HTR-8/SVneo (cell line): Measurements from ENCODE around the gene SLC25A26.
"Not testable (repeated sequence)": the region's sequence is repeated elsewhere in the genome, so short reads cannot be mapped to it uniquely, and the experiment has no call there.

Experiments used
- DNase-seq: peaks from one replicate; pipeline ENCODE4 v3.0.0; 2011; ENCODE audit warnings: low spot score, mixed read lengths; ENCODE audit not compliant: insufficient read length
- FAIRE-seq: peaks from 2 replicates; lab custom pipeline; 2011; peaks lifted over from hg19 to GRCh38; lab: Jason Lieb, UNC

Gene SLC25A26

GRCh38 chr3:66421144-66421543 is 200.3 kb downstream of the SLC25A26 start:
- FAIRE-seq, DNase-seq: not testable (repeated sequence)

- FAIRE-seq, DNase-seq: not testable (repeated sequence)
Observed at GRCh38 chr3:66421893-66422292, 201.1 kb downstream of the SLC25A26 start.

GRCh38 chr3:66423791-66424190 is 203.0 kb downstream of the SLC25A26 start:
- FAIRE-seq: no peak
- DNase-seq: no peak

DNA sequence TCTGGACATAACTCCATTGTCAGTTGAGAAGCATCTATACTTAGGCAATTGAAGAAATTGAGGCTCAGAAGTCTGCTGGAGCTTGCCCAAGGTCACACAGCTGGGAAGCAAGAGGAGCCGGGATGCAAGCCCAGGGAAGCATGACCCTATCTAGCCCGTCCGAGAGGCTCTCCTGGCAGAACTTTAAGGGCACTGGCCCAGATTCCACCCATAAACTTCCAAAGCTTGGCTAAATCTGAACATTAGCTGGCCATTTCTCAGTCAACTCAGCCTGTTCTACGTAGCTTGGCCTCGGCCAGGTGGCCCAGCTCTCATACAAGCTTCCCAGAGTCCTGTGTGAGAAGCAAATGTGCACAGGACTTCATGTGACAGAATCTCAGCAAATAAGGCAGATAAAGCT is 204.2 kb downstream of the SLC25A26 start:
- DNase-seq (no peak), FAIRE-seq (no peak)

DNA sequence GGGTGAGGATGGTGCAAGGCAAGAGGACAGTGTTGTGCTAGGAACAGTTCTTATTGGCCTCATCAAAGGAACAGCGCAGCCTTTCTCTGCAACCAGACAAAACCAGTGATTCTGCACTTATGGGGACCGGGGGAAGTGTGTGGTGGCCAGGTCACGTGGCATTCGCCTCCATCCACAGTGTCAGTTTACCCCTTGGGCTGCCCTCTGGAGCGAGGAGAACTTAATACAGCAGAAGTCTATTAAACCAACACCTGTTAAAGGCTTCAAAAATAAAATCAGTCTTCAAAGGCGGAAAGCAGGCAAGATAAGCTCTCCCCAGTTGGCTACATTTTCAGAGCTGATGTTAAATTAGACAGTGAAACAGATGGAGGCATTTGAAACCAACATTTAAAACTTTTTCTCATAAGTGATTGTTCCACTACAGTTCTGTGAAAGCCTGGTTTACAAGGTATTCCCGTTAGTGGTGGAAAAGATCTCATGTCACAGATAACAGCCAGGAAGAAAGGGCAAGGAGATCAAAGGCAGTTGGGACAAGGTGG is 204.8 kb downstream of the SLC25A26 start:
- DNase-seq: no peak
- no peak for FAIRE-seq

DNA sequence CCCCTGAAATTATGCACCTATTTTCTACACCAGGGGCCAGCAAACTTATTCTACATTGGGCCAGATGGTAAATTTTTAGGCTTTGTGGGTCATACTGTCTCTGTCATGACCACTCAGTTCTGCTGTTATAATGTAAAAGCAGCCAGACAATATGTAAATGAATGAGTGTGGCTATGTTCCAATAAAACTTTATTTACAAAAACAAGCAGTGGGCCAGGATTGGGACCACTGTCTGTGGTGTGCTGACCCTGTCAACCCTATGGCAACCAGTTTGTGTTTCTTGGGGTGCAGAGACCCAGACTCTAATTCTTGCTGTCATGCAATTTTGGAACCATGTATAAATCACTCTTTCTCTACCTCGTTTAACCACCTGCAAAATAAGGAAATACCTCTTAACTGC is 205.3 kb downstream of the SLC25A26 start:
- DNase-seq: no peak
- FAIRE-seq: no peak

DNA sequence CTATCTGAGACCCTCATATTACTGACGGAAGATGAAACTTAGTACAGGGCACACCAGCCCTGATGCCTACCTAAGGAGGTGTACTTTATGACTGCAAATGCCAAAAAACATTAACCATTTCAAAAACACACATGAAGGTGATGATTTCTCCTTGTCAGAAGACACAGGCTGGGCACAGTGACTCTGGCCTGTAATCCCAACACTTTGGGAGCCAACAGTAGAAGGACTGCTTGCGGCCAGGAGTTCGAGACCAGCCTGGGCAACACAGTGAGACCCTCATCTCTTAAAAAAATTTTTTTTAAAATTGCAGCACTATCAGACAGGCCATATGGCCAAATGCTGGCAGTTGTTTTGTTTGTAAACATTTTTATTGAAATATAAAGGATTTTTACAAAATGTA is 206.6 kb downstream of the SLC25A26 start:
- FAIRE-seq (no peak), DNase-seq (no peak)

DNA sequence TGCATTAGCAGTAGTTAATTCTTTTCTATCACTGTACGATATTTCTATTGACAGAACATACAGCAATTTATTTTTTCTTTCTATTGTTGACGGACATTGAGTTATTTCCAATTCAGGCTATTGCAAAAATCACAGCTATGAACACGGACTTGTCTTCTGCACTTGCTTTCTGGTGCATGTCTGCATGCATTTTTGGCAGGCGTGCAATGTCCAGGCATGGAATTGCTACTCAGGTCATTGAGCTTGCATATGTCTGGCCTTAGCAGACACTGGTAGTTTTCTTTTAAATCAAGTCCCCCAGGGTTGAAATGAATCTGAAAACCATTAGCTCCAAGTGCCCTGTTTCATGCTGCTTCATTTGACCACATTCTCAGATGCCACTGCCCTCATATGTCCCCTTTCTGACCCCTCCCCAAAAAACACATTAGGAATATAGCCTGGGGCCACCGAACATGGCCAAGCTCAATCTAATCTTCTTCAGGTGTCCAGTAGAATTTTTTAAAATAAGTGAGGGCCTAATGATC is 207.2 kb downstream of the SLC25A26 start:
- DNase-seq (no peak), FAIRE-seq (no peak)
